Head of caudate nucleus (tissue), 42 donors: ENCODE measurements around the gene ZMPSTE24.
"Not testable (repeated sequence)": the region's sequence is repeated elsewhere in the genome, so short reads cannot be mapped to it uniquely, and the experiment has no call there.

Source experiments
- DNase-seq, 42 donors: peaks; one replicate each; pipeline versions ENCODE4 v3.0.0 to v3.0.0-alpha.2; 2020 to 2021; ENCODE audit warnings: mixed read lengths in 7 of 42
- intact Hi-C: fragments of 100-400 bp; cut with DNase I; formaldehyde crosslinking; loops from one replicate; pipeline ENCODE4 v1.15.0; 2022

Gene ZMPSTE24

DNA sequence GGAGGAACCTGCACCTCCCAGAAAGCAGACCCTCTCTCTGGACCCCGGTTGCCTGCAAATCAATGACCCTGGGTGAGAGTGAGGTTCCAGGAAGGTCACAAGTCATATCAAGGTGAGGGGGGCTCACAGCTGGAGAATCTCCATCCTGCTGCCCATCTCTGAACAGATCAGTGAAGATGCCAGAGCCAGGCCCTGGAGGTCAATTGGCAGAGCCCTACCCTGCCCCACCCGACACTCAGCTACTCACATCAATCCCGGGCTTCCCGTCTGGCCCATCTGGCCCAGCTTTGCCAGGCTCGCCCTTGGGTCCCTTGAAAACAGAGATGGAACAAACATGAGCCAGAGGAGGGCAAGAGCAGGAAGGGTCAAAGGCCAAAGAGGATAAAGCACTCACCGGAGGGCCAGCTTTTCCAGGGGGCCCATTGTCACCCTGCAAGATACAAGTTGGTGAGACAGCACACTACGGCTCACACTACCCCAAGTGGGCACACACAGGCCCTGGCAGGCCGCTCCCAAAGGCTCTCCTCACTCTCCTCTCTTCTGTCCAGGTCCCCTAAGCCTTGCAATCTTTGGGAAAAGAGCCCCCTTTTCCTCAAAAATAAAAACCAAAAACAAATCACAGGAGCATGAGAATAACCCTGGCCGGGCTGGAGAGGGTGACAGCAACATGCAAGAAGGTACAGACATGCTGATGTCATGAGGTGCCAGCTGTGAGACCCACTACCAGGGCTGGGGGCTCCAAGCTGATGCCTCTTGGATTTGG is 56.1 kb downstream of the ZMPSTE24 start:
- intact Hi-C loops, result loop anchor here (2.0 to 10.0 kb wide), 2 partner anchors 55 to 81 kb away; partner anchors contain the start of gene ZMPSTE24
- DNase-seq, result no peak

DNA sequence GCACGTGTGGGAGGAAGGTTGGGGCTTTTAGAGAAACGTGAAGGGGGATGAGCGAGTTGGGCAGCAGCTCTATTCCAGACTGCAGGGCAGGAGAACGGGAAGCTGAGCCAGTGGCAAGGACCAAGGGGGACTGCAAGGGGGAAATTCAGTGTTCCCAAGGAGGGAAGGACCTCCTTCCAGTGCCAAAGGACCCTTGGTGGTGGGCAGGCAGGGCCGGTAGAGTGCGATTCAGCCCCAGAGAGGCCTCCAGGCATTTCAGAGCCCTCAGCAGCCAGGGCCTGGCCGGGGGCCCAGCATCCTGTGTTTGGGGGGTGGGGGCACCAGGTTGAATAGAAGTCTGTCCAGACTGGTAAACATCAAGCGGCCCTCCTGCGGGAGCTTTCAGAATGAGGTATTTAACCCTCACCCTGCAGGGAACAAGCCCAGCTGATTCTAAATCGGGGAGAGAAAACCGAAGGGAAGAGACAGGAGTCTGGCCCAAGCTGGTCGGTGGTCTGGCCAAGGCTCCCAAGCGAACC is 56.7 kb downstream of the ZMPSTE24 start:
- intact Hi-C loops, result loop anchor here (2.0 to 10.0 kb wide), 3 partner anchors 56 to 152 kb away; partner anchors contain the start of genes RLF and ZMPSTE24
- peak in 30 of 42 donors; percentile 21 to 68 (median 44) for DNase-seq

DNA sequence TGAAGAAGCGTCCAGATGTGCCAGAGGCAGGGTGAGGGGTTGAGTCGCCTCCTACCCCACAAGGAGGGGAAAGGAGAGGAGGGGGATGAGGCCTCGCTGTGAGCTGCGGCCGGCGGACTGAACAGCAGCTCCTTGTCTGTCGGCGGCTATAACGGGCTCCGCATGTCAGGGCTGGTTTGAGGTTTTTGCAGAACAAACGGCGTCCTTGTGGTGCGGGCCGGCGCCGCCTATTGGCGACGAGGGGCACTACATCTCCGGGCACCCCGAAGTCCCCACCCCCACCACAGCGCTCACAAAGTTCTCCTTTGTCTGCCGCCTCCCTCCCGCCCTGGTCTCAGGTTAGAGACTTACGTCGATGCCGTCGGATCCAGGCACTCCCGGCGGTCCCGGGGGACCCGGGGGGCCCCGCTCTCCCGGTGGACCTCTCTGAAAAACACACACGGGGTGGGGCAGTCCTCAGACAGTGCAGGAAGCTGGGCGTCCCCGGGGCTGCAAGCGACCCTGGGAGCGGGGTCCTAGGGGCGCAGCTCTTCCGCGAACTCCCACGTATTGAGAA is 57.3 kb downstream of the ZMPSTE24 start:
- peak; percentile 82 to 96 (median 92) for DNase-seq
- intact Hi-C loops, result loop anchor here (2.0 to 10.0 kb wide), 3 partner anchors 57 to 153 kb away; partner anchors contain the start of genes RLF and ZMPSTE24

DNA sequence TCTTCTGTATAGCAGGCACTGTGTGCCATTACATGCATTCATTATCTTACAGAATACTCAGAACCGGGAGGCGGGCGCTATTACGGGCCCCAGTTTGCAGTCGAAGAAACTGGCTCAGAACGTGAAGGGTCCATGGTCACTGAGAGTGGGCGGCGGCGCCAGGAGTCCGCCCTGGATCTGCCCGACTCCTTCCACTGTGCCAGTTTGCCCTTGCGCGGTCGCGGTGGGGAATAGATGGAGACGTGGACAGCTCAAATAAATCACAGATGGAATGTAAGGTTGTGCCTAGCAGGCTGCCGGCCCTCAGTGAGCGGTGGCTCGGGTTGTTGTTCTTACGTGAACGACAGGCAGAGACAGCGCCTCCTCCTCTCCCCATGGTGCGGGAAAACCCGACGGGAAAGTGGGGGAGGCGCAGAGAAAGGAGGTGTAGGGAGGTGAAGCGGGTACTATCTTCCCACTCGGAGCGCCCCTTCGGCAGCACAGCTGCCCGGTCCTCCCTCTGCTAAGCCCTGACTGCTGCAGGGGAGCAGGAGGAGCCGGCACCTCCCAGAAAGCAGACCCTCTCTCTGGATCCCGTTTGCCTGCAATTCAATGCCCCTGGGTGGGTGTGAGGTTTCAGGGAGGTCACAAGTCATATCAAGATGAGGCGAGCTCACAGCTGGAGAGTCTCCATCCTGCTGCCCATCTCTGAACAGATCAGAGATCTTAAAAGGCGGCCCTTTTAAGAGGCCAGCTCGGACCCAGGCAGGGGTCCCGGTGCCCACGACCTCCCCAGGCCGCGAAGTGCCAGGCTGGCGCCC is 58.0 kb downstream of the ZMPSTE24 start:
- intact Hi-C loops, result loop anchor here (2.0 to 10.0 kb wide), 3 partner anchors 57 to 154 kb away; partner anchors contain the start of genes RLF and ZMPSTE24
- peak in 38 of 42 donors; percentile 21 to 80 (median 56) for DNase-seq

DNA sequence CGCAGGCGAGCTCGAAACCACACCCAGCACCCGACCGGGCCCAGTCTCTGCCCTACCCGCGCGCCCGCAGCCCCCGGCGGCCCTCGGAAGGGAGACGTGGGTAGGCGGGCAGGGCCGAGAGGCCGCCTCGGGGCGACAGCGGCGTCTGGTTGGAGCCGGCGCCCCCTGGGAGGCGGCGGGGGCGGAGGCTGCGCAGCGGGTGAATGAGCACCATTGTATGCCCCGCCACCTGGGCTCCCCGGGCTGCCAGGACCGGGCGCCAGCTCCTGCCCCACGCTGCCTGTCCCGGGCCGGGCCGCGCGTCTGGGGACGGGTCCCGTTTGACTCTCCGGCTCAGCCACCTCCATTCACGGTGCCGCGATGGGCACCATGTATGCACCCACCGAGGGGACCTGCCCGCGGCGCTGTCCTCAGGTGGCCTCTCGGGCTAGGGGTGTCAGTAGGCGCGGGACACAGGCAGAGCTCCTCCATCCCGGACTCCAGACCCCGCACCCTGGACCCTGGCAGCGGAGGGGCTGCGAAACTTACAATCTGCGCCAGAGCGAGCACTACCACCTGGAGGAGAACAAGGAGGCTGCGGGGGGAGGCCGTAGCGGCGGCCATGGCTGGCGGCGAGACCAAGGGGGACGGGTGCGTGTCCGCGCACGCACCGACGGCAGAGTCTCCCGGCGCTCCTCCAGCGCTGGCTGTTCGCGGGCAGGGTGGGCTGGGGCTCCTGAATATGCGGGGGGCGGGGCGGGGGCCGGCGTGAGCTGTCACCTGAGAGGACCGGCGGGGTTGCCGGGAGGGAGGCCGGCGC is 58.8 kb downstream of the ZMPSTE24 start, which contains the start of gene COL9A2:
Gene COL9A2 (minus strand): TSS at position 692 of the 799 bp plus-strand sequence. CDS start 89 bp downstream, at position 603.
- peak; percentile 62 to 94 (median 86) for DNase-seq
- intact Hi-C loops, result loop anchor here (5.0 to 10.0 kb wide), 2 partner anchors 78 to 154 kb away; partner anchors contain the start of gene RLF

DNA sequence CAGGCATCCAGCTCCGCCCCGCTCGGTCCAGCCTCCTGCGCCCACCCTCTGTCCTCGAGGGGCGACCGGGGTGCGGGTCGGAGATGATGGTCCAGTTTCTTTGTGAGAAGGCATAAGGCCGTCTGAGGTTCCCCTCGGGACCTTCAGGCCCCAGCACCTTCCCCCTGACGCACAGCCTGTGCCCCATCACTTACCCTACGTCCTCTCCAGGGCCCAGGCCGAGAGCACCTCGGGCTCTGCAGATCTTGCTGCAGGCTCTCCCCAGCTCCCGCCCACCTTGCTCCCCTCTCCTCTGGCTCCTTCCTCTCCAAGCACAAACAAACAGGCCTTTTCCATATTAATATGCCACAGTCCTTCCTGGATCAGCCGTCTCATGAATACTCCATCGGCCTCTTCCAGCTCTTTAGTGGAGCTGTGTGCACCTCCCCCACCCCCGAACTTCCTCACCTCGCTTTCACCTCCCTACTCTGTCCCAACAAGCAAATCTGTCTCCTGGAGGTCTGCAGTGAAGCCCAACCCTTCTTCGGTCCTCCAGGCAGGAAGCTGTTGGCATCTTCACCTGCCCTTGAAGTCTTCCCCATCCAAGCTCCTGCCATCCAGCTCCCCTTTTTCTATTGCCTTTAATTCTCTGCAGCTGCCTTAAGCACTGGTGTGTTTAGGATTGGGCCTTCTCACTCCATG is 59.5 kb downstream of the ZMPSTE24 start:
- DNase-seq, result peak in 10 of 42 donors; percentile 8 to 52 (median 28)
- intact Hi-C loops, result loop anchor here (5.0 to 10.0 kb wide), 2 partner anchors 77 to 155 kb away; partner anchors contain the start of gene RLF

DNA sequence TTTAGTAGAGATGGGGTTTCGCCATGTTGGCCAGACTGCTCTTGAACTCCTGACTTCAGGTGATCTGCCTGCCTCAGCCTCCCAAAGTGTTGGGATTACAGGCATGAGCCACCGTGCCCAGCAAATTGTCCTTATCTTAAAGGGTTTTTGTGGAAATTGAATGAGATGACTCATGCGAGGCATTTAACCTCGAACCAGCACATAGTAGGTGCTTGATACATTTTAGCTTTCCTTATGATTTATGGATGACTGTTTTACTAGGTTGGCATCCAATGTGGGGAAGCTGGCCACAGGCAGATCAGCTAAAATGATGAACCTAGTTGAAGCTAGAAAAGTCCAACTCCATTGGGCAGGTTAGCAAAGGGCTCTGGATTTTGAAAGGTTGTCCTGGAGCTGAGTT is 60.4 kb downstream of the ZMPSTE24 start:
- intact Hi-C loops, result loop anchor here (5.0 to 10.0 kb wide), 2 partner anchors 76 to 156 kb away; partner anchors contain the start of gene RLF
- DNase-seq, result no peak

DNA sequence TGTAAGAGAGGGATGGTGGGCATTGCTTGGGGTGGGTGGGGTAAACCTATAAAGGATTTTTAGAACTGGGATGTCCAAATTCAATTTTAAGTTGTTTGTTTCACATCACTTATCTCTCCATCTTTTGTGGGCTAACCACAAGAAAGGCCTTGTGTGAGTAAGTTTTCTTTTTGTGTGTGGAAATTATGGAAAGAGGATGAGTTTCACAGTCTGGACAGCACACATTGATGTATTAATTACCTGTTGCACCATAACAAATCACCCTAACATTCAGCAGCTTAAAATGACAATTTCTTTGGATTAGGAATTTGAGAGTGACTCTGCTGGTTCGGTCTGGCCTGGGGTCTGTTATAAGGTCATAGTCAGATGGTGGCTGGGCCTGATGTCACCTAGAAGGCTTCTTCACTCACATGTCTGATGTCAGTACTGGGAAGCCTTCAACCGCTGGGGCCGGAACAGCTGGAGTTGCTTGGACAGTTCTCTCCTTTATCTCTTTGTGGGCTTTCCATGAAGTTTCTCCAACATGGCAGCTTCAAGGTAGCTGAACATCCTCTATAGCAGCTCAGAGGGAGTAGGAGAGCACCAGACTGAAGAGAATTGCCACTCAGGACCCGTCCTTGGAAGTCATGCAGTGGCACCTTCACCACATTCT is 61.1 kb downstream of the ZMPSTE24 start:
- intact Hi-C loops, result loop anchor here (5.0 to 10.0 kb wide), 2 partner anchors 76 to 157 kb away; partner anchors contain the start of gene RLF
- no peak for DNase-seq

DNA sequence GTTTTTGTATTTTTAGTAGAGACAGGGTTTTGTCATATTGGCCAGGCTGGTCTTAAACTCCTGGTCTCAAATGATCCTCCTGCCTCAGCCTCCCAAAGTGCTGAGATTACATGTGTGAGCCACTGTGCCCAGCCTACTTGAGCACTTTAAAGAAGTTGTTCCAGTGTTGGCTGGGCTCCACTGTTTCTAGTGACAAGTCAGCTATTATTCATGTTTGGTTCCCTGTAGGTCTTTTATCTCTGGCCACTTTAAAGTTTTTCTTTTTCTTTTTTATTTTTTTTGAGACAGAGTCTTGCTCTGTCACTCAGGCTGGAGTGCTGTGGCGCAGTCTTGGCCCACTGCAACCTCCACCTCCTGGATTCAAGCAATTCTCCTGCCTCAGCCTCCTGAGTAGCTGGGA is 73.4 kb downstream of the ZMPSTE24 start:
- intact Hi-C loops, DNase-seq: not testable (repeated sequence)

DNA sequence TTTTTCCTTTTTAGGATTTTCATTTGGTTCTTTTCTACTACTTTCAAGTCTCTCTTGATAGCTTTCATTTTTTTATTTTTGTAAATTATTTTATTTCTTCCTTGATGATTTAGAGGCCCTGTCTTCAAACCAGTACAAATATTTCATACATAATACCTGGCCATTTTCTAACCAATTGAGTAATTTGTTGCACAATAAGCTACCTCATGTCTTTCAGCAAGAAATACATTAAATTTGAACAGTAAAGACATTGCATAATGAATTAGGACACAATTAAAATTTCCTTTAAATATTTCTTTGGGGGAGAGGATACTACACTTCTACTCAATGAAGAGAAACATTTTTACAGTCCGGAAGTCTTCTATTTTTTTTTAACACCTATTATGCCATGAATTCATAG is 74.7 kb downstream of the ZMPSTE24 start:
- intact Hi-C loops, result no loop called here
- DNase-seq, result no peak

DNA sequence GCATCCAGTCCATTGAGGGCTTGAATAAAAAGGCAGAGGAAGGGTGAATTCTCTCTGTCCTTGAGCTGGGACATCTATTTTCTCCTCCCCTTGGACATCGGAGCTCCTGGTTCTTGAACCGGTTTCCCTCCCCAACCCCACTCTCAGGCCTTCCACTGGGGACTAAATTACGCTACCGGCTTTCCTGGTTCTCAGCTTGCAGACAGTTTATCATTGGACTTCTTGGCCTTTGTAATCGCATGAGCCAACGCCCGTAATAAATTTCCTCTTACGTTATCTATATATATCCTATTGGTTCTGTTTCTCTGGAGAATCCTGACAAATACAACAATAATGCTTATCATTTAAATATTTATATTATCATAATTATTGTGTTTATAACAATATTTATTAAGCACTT is 79.4 kb downstream of the ZMPSTE24 start:
- peak in 1 of 42 donors; percentile 22 for DNase-seq
- intact Hi-C loops, result loop anchor here (5.0 kb wide), 1 partner anchor 195 kb away; no protein-coding TSS in a partner anchor

DNA sequence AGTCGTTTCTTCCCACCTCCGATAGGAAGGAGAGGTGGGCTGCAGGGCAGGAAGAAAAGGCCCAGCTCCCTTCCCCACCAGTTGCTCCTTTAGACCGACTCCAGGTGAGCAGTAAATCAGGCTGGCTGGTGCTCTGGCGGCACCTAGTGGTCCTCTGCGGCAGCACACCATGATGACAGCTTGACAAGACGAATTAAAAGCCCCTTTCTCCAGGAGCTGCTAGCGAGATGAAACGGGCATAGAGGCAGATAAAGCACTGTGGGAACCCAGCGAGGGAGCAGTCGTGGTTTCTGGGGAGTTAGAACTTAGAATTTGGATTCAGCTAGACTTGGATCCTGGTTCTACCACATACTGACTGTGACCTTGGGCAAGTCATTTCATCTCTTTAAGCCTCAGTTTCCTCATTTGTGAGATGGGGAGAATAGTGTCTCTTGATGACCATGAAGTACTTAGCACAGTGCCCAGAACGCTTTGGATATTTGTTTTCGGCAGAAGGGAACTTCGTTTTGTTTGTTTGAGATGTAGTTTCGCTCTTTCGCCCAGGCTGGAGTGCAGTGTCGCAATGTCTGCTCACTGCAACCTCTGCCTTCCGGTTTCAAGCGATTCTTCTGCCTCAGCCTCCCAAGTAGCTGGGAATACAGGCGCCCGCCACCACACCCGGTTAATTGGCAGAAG is 80.8 kb downstream of the ZMPSTE24 start:
- DNase-seq, result peak; percentile 18 to 93 (median 84)
- intact Hi-C loops, result loop anchor here (5.0 kb wide), 1 partner anchor 197 kb away; no protein-coding TSS in a partner anchor

DNA sequence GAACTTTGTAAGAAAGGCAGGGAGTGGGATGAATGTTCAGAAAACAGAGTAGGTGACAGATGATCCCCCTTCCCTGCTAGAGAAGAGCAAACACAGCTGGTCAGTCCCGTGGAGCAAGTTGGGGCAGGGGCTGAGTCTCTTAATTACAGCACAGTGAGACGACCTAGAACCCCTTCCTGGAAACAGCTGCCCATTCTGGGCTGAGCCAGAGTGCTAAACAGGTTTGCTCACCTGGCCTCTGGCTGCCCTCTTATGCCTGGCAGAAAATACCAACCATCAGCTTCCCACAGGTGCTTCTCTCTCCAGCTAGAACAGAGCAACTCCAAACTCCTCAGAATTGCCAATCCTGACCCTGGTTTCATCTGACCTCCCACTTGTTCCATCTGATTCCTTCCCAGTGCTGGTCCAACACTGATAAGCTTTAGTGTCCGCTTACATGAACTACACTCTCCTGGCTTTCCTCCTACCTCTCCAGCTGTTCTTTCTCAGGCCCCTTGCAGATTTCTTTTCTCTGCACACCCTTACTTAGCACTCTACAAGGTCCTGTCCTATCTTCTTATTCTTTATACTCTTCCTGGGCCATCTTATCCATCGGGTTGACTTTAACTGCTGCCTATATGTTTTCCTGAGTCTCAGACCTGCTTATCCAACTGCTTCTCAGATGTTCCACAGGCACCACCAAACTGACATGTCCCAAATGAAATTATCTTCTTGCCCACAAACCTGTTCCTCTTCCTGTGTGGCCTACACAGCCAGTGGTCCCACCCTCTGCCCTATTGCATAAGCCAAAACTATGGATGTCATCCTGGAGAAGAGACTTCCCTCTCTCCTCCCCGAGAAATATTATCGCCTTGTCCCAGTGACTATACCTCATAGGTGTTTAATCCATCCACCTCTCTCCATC is 81.6 kb downstream of the ZMPSTE24 start:
- no peak for DNase-seq
- intact Hi-C loops, result loop anchor here (5.0 kb wide), 1 partner anchor 197 kb away; no protein-coding TSS in a partner anchor

DNA sequence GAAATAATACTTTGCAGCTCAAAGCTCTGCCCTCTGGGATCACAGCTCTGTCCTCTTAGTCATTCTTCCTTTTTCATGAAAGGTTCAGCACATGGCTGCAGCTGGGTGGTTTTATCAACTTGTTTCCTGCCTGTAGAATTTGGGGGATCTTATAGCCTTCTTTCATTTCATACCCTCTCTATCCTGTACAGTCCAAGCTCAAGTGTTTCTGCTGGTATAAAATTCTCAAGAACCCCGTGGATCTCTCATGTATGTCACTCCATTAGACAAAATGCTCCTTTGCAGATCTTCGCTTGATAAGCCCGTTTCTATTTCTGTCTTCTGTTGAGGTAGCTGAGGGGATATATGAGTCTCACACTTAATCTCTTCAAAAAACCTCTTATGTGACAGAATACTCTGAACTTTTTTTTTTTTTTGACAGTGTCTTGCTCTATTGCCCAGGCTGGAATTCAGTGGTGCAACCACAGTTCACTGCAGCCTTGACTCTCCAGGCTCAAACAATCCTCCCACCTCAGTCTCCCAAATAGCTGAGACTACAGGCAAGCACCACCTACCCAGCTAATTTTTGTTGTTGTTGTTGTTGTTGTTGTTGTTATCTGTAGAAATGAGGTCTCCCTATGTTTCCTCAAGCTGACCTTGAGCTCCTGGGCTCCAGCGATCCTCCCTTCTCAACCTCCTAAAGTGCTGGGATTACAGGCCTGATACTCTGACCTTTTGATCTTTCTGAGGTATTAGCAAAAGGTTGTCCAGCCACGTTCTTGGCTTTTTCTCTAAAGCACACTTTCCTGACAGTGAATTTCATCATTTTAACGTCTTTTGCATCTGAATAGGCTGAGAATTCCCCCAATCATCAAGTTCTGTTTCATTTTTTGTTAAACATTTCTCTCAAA is 83.7 kb downstream of the ZMPSTE24 start:
- intact Hi-C loops, result no loop called here
- DNase-seq, result peak in 1 of 42 donors; percentile 7
